ENCODE results near the gene CEP170B.

CEP170B gene

DNA sequence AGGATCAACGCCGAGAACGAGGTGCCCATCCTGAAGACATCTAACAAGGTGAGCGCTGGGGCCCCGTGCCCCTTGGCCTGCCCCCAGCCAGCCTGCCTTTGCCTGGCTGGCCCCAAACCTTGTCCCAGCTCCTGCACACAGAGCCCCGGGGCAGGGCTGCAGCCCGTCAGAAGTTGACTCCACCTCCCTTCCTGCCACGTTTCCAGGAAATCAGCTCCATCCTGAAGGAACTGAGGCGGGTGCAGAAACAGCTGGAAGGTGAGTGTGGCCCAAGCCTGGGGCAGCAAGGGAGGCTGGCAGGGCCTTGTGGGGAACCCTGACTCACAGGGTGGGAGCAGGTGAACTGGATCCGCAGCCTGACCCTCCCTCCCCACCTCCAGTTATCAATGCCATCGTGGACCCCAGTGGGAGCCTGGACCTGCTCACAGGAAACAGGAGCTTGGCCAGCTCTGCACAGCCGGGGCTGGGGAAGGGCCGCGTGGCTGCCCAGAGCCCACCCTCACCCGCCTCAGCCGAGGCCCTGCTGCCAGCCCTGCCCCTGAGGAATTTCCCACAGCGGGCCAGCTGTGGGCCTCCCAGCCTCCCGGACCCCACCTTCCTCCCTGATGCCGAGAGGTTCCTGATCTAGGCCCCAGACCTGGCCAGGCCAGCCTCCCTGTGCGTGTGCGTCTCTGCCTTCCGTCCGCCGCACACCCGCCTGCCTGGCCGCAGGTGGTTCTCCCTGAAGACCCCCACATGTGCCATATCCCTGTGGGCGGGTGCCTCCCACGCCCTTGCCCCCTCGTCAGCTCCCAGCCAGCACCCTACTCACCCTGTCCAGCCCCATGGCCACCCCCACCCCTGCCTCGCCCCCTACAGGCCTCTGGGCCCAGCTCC is 29.5 kb downstream of the CEP170B start:
- no peak overlapping the region for H3K4me3 ChIP-seq (ENCODE audit: low read depth, low read length)
- no peak for TF ChIP-seq CTCF (IDR thresholded peaks at IDR 0.05; ENCODE audit: borderline replicate concordance, insufficient read depth, low read depth, low read length)

GRCh38 chr14:104895207-104895785 is 30.2 kb downstream of the CEP170B start:
- TF ChIP-seq CTCF (IDR thresholded peaks at IDR 0.05; ENCODE audit: borderline replicate concordance, insufficient read depth, low read depth, low read length), result no peak
- no peak overlapping the region for H3K4me3 ChIP-seq (ENCODE audit: low read depth, low read length)

DNA sequence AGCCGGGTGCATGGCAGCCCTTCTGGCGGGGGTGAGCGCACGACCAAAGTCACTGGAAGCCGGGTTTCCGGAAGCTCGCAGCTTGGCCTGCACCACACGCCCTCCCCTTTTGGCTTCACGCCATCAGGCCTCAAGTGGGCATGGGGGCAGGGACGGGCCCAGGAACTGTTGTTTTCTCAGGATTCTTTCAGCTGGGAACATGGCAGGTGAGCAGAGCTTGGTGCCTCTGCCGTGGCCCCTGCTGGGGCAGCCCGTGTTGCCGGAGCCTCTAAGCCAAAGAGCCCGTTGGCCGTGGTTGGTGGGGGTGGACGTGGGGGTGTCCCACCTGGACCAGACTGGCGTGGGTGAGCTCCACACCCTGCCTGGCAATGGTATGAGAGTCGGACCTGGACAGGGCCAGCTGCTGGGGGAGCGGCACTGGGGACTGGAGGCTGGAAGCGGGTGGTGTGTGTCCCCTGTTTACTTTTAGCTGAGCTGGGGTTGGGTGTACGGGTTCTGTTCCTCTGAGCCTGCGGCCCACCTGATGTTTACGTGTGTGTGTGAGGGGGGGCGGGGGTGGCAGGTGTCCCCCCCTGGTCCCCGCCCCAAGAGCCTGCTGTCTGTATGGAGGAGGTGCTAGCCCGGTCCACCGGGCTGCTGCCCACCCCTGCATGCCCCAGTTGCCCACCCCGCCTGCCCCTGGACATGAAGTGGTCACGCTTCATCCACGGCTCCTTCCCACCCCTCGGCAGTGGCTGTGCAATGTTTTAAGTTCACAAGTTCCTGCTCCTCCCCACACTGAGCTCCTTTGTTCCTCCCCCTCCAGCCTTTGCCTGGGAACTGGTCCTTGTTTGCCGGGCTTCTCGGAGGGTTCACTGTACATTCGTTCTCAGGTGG is 31.0 kb downstream of the CEP170B start:
- no peak for TF ChIP-seq CTCF (IDR thresholded peaks at IDR 0.05; ENCODE audit: borderline replicate concordance, insufficient read depth, low read depth, low read length)

DNA sequence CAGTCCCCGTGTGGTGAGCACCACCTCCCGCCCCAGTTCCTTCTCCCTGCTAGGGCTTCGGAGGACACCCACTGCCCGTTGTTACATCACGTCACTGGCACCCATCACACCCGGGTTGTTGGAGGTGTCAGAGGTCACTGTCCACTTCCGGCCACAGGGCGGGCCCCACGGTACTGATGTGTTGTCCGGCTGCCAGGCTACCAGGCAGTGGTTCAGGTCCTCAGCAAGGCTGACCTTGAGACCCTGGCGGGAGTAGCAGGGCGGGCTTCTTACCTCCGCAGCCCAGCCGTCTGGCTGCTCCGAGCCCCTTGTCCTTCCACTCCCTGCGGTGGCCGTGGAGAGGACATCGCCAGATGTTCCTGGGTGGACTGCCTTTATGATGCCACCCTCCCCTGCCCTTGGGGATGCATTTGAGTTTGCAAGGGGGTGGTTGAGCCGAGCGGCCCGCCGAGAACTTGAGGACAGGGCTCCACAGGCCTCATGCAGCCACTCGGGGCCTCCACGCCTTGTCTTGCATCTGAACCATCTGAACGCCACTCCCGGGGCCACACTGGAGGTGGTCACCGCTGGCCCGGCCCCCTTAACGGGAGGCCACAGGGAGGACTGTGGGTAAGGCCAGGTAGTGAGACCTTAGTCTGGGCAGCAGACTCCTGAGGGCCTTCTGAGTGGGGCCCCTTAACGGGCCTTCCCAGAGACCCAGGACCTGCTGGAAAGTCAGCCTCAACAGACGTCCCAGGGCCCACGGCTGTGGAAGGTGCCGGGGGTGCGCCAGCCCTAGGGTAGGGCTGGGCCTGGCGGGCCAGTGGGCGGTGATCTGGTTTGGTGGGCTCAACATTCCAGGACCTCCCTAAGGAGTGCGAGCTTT is 32.5 kb downstream of the CEP170B start:
- no peak overlapping the region for H3K4me3 ChIP-seq (ENCODE audit: low read depth, low read length)
- no peak for TF ChIP-seq CTCF (IDR thresholded peaks at IDR 0.05; ENCODE audit: borderline replicate concordance, insufficient read depth, low read depth, low read length)

More for the DNA sequence above, 31.0 kb downstream of the CEP170B start:
- H3K4me3 ChIP-seq (ENCODE audit: low read depth, low read length), result no peak overlapping the region

GRCh38 chr14:104898195-104898558 is 33.1 kb downstream of the CEP170B start:
- TF ChIP-seq CTCF (IDR thresholded peaks at IDR 0.05; ENCODE audit: borderline replicate concordance, insufficient read depth, low read depth, low read length), result no peak
- no peak overlapping the region for H3K4me3 ChIP-seq (ENCODE audit: low read depth, low read length)

DNA sequence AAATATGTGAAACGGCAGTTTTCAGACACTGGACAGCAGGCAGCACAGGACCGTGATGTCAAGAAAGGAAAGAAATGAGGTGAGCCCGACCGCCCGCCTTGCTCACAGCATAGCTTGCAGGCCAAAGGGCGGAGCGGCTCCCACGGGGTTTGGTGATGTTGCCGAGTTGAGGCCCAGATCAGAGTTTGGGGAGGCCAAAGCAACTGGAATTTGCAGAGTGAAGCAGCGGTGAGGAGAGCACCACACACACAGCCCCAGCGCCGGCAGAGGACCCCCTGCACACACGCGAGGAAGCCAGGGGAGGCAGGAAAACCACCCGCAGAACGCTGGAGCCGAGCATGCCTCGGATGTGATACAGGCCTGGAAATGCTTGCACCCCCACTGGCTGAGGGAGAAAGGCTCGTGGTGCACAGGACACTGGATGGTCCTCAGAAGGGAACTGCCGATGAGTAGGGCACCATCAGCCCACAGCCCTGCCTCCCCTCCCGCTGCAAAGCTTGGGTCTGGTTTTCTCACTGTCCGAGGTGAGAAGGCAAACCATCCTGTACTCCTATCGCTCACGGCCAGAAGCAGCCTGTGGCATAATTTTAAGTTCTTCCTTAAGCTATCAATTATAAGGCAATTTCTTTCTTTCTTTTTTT is 33.9 kb downstream of the CEP170B start:
- H3K4me3 ChIP-seq (ENCODE audit: low read depth, low read length), result no peak overlapping the region
- no peak for TF ChIP-seq CTCF (IDR thresholded peaks at IDR 0.05; ENCODE audit: borderline replicate concordance, insufficient read depth, low read depth, low read length)
